Trophoblast cell (in vitro differentiated cells and primary cell): ENCODE data around the gene GOLPH3.

Experiments used
- DNase-seq, 2 donors: peaks; one replicate each; pipeline ENCODE4 v3.0.0-alpha.2; 2016
- H2AFZ ChIP-seq: 2 replicates; pipeline ENCODE4 v1.6.1; 2013; ENCODE audit warnings: low read length, moderate library complexity, mild to moderate bottlenecking; ENCODE audit not compliant: insufficient read depth, poor library complexity
- H2AK5ac ChIP-seq: 2 replicates; pipeline ENCODE4 v1.6.1; 2013; ENCODE audit warnings: mild to moderate bottlenecking, low read length
- H2BK120ac ChIP-seq: 2 replicates; pipeline ENCODE4 v1.6.1; 2013; ENCODE audit warnings: low read length, mild to moderate bottlenecking, moderate library complexity; ENCODE audit not compliant: insufficient read depth, poor library complexity
- H2BK12ac ChIP-seq: 2 replicates; pipeline ENCODE4 v1.6.1; 2013; ENCODE audit warnings: mild to moderate bottlenecking, low read length, moderate library complexity
- H2BK5ac ChIP-seq: 2 replicates; pipeline ENCODE4 v1.6.1; 2013; ENCODE audit warnings: low read length, low read depth, moderate library complexity, mild to moderate bottlenecking; ENCODE audit not compliant: poor library complexity
- H3K14ac ChIP-seq: 2 replicates; pipeline ENCODE4 v1.6.1; 2013; ENCODE audit warnings: mild to moderate bottlenecking, low read length
- H3K18ac ChIP-seq: 2 replicates; pipeline ENCODE4 v1.6.1; 2013; ENCODE audit warnings: mild to moderate bottlenecking, low read length
- H3K23ac ChIP-seq: 2 replicates; pipeline ENCODE4 v1.6.1; 2013; ENCODE audit warnings: low read length
- H3K27ac ChIP-seq: 2 replicates; pipeline ENCODE4 v1.5.1; 2013; ENCODE audit warnings: low read depth, mild to moderate bottlenecking, inconsistent platforms, low read length, moderate library complexity
- H3K27me3 ChIP-seq: 2 replicates; pipeline ENCODE4 v1.6.1; 2013; ENCODE audit warnings: inconsistent platforms, mild to moderate bottlenecking, low read length, moderate library complexity; ENCODE audit not compliant: insufficient read depth
- H3K36me3 ChIP-seq, 2 experiments: 1 replicate in 1 of 2; 2 replicates in 1 of 2; pipeline ENCODE4 v1.6.1; 2013; ENCODE audit warnings: low read length in 2 of 2, mild to moderate bottlenecking in 2 of 2, moderate library complexity in 1 of 2; ENCODE audit not compliant: insufficient read depth in 2 of 2, control insufficient read depth in 1 of 2
- H3K4ac ChIP-seq: 2 replicates; pipeline ENCODE4 v1.6.1; 2013; ENCODE audit warnings: low read depth, mild to moderate bottlenecking, low read length, moderate library complexity
- H3K4me1 ChIP-seq, 2 experiments: 1 replicate in 1 of 2; 2 replicates in 1 of 2; pipeline ENCODE4 v1.6.1; 2013; ENCODE audit warnings: low read length in 2 of 2, mild to moderate bottlenecking in 2 of 2, moderate library complexity in 1 of 2; ENCODE audit not compliant: insufficient read depth in 2 of 2, control insufficient read depth in 1 of 2
- H3K4me2 ChIP-seq: 2 replicates; pipeline ENCODE4 v1.6.1; 2013; ENCODE audit warnings: inconsistent platforms, mild to moderate bottlenecking, low read length, moderate library complexity
- H3K4me3 ChIP-seq: 2 replicates; pipeline ENCODE4 v1.5.1; 2013; ENCODE audit warnings: mild to moderate bottlenecking, low read depth, low read length, inconsistent platforms
- H3K79me1 ChIP-seq: one replicate; pipeline ENCODE4 v1.6.1; 2013; ENCODE audit warnings: low read length
- H3K79me2 ChIP-seq: 2 replicates; pipeline ENCODE4 v1.6.1; 2013; ENCODE audit warnings: low read length, mild to moderate bottlenecking; ENCODE audit not compliant: control insufficient read depth, insufficient read depth, poor library complexity
- H3K9ac ChIP-seq: 2 replicates; pipeline ENCODE4 v1.6.1; 2013; ENCODE audit warnings: mild to moderate bottlenecking, low read length
- H3K9me3 ChIP-seq: 2 replicates; pipeline ENCODE4 v1.6.1; 2013; ENCODE audit warnings: low read depth, mild to moderate bottlenecking, control low read depth, inconsistent platforms, low read length; ENCODE audit not compliant: insufficient read depth
- H4K12ac ChIP-seq: 2 replicates; pipeline ENCODE4 v1.6.1; 2013; ENCODE audit warnings: low read depth, mild to moderate bottlenecking, low read length, moderate library complexity
- H4K8ac ChIP-seq: 2 replicates; pipeline ENCODE4 v1.6.1; 2013; ENCODE audit warnings: low read depth, mild to moderate bottlenecking, low read length, moderate library complexity
- H4K91ac ChIP-seq: one replicate; pipeline ENCODE4 v1.6.1; 2013; ENCODE audit warnings: low read depth, mild to moderate bottlenecking, low read length, moderate library complexity
- whole genome bisulfite sequencing: extraction: QIAGEN DNeasy Blood & Tissue Kit; methylation state at CpG from one replicate; pipeline ENCODE4 v1.1.7; 2013; ENCODE audit warnings: missing lambda C conversion rate; ENCODE audit not compliant: insufficient read length, insufficient coverage; ENCODE audit errors: extremely low coverage; 5-methylcytosine and 5-hydroxymethylcytosine counted together

The GOLPH3 gene

GRCh38 chr5:32151198-32151597 is 22.9 kb downstream of the GOLPH3 start:
- peaks cover 0 to 5% of the 10 kb centered on the region in 2 experiments for H3K36me3 ChIP-seq
- H2AK5ac ChIP-seq, result no peak overlapping the region
- H3K79me1 ChIP-seq, result no peaks in the 10 kb centered on the region
- H3K4me2 ChIP-seq, result no peak overlapping the region
- no peak overlapping the region for H2BK12ac ChIP-seq
- no CpG with 5 or more reads among the region's 6 CpGs for WGBS
- no peak overlapping the region for H3K14ac ChIP-seq
- no peak overlapping the region for H4K91ac ChIP-seq
- H4K12ac ChIP-seq, result no peak overlapping the region
- H2AFZ ChIP-seq, result no peak overlapping the region
- no peak overlapping the region for H3K18ac ChIP-seq
- no peak overlapping the region for H3K23ac ChIP-seq
- peaks cover 14% of the 10 kb centered on the region for H3K79me2 ChIP-seq
- H3K4me1 ChIP-seq, result no peaks in the 10 kb centered on the region
- no peaks in the 10 kb centered on the region for H3K9me3 ChIP-seq
- H3K9ac ChIP-seq, result no peak overlapping the region
- no peak overlapping the region for H4K8ac ChIP-seq
- H3K27ac ChIP-seq, result no peak overlapping the region
- no peak overlapping the region for H3K4me3 ChIP-seq
- DNase-seq, result no peak
- H2BK120ac ChIP-seq, result no peak overlapping the region
- no peaks in the 10 kb centered on the region for H3K27me3 ChIP-seq
- no peak overlapping the region for H2BK5ac ChIP-seq
- H3K4ac ChIP-seq, result peak overlapping the region; percentile 95

- H2BK120ac ChIP-seq, result no peak overlapping the region
- no peak overlapping the region for H4K12ac ChIP-seq
- peaks cover 14% of the 10 kb centered on the region for H3K79me2 ChIP-seq
- no peak overlapping the region for H3K9ac ChIP-seq
- no peaks in the 10 kb centered on the region for H3K79me1 ChIP-seq
- H3K4me1 ChIP-seq, result no peaks in the 10 kb centered on the region
- no peak overlapping the region for H2BK5ac ChIP-seq
- H3K23ac ChIP-seq, result no peak overlapping the region
- H4K91ac ChIP-seq, result no peak overlapping the region
- H2AFZ ChIP-seq, result no peak overlapping the region
- H3K4ac ChIP-seq, result no peak overlapping the region
- H4K8ac ChIP-seq, result no peak overlapping the region
- no peak overlapping the region for H3K4me3 ChIP-seq
- WGBS, result no CpG with 5 or more reads among the region's 1 CpG
- DNase-seq, result no peak
- H3K14ac ChIP-seq, result no peak overlapping the region
- peaks cover 0 to 5% of the 10 kb centered on the region in 2 experiments for H3K36me3 ChIP-seq
- no peaks in the 10 kb centered on the region for H3K9me3 ChIP-seq
- H3K27ac ChIP-seq, result no peak overlapping the region
- H2AK5ac ChIP-seq, result no peak overlapping the region
- H2BK12ac ChIP-seq, result no peak overlapping the region
- H3K4me2 ChIP-seq, result no peak overlapping the region
- H3K27me3 ChIP-seq, result no peaks in the 10 kb centered on the region
- H3K18ac ChIP-seq, result no peak overlapping the region
Observed at GRCh38 chr5:32150366-32150765, 23.8 kb downstream of the GOLPH3 start.

GRCh38 chr5:32147959-32148358 is 26.2 kb downstream of the GOLPH3 start:
- Histone ChIP-seq H3K9me3 (no peaks in the 10 kb centered on the region), H3K4ac (peak overlapping the region; percentile 89), H3K23ac (no peak overlapping the region), H4K12ac (no peak overlapping the region), H3K4me2 (no peak overlapping the region), H3K36me3 (peaks cover 0 to 5% of the 10 kb centered on the region in 2 experiments), H3K4me1 (no peaks in the 10 kb centered on the region), H2BK12ac (no peak overlapping the region), H3K27me3 (no peaks in the 10 kb centered on the region), H3K14ac (no peak overlapping the region), H3K79me2 (peaks cover 13% of the 10 kb centered on the region), H2BK120ac (no peak overlapping the region), H3K79me1 (no peaks in the 10 kb centered on the region), H2AK5ac (no peak overlapping the region), H2BK5ac (no peak overlapping the region), H3K18ac (no peak overlapping the region), H3K4me3 (no peak overlapping the region), H2AFZ (no peak overlapping the region), H3K9ac (no peak overlapping the region), H3K27ac (no peak overlapping the region), H4K91ac (no peak overlapping the region), H4K8ac (no peak overlapping the region)
- no CpG with 5 or more reads among the region's 4 CpGs for WGBS
- no peak for DNase-seq

- Histone ChIP-seq H4K91ac (no peak overlapping the region), H3K4ac (no peak overlapping the region), H3K9ac (no peak overlapping the region), H3K4me2 (no peak overlapping the region), H3K79me2 (peaks cover 13% of the 10 kb centered on the region), H3K23ac (no peak overlapping the region), H3K4me1 (no peaks in the 10 kb centered on the region), H3K27ac (no peak overlapping the region), H2BK12ac (no peak overlapping the region), H3K79me1 (no peaks in the 10 kb centered on the region), H2AFZ (no peak overlapping the region), H4K8ac (no peak overlapping the region), H3K36me3 (peaks cover 0 to 1% of the 10 kb centered on the region in 2 experiments), H2AK5ac (no peak overlapping the region), H2BK120ac (no peak overlapping the region), H3K14ac (no peak overlapping the region), H3K18ac (no peak overlapping the region), H3K9me3 (no peaks in the 10 kb centered on the region), H4K12ac (no peak overlapping the region), H2BK5ac (no peak overlapping the region), H3K27me3 (no peaks in the 10 kb centered on the region), H3K4me3 (no peak overlapping the region)
- DNase-seq, result peak in 1 of 2 donors; percentile 27
- no CpG with 5 or more reads among the region's 3 CpGs for WGBS
Observed at GRCh38 chr5:32147236-32147635, 26.9 kb downstream of the GOLPH3 start.
